Astrocyte (in vitro differentiated cells and primary cell): Measurements from ENCODE around the gene FBXW10B.
"Not testable (repeated sequence)": the region's sequence is repeated elsewhere in the genome, so short reads cannot be mapped to it uniquely, and the experiment has no call there.

ENCODE experiments used
- CTCF ChIP-seq: IDR thresholded peaks from 2 replicates; pipeline ENCODE4 v1.5.1; 2011; ENCODE audit warnings: low read depth, mild to moderate bottlenecking, inconsistent platforms, low read length, moderate library complexity; ENCODE audit not compliant: insufficient read depth
- EZH2 ChIP-seq: IDR thresholded peaks from 2 replicates; pipeline ENCODE4 v1.6.1; 2012; ENCODE audit warnings: mild to moderate bottlenecking, low read length, inconsistent platforms; ENCODE audit not compliant: insufficient read depth

GRCh38 chr17:15592960-15593359 lies 26.5 kb downstream of the FBXW10B start:
- TF ChIP-seq CTCF, EZH2: not testable (repeated sequence)
